Caco-2 (cell line): ENCODE data around the gene PLS1. TPM values are rescaled to one million over a fixed set of nuclear protein-coding genes. Genes with fewer than 3 reads are reported as not detected.

Experiments used
- BruUV-seq: library from RNA; stranded (reverse); fragments of 400-500 nt; replicated peaks from 2 replicates; lab custom pipeline; 2021; lab: Mats Ljungman, UMichigan
- CTCF ChIA-PET: fragments of 300-600 bp; sonication (Branson Sonifier 250); formaldehyde crosslinking; loops from one replicate; lab custom pipeline; 2022; ENCODE audit warnings: antibody characterized with exemption; lab: Charles Lee
- POLR2A ChIA-PET: fragments of 300-600 bp; sonication (Branson Sonifier 250); formaldehyde crosslinking; loops from one replicate; lab custom pipeline; 2022; ENCODE audit warnings: antibody characterized with exemption; lab: Charles Lee
- DNase-seq, 2 experiments: peaks; one replicate each; pipeline versions ENCODE4 v3.0.0 to v3.0.0-alpha.2; 2020 to 2022
- H3K27me3 ChIP-seq: replicated peaks from 2 replicates; pipeline ENCODE4 v1.6.0; 2011; ENCODE audit warnings: low read length; ENCODE audit not compliant: control insufficient read depth, insufficient read depth
- H3K36me3 ChIP-seq: 2 replicates; pipeline ENCODE4 v1.5.1; 2011; ENCODE audit warnings: low read length; ENCODE audit not compliant: control insufficient read depth, insufficient read depth
- H3K4me1 ChIP-seq: fragments of 250-450 bp; sonication (Bioruptor Pico); 2 replicates; pipeline ENCODE4 v1.5.1; 2020; ENCODE audit warnings: mild to moderate bottlenecking
- H3K4me3 ChIP-seq: 2 replicates; pipeline ENCODE4 v1.5.1; 2011; ENCODE audit warnings: low read depth, mild to moderate bottlenecking, control low read depth, low read length
- H3K9me3 ChIP-seq: fragments of 250-450 bp; sonication (Bioruptor Pico); 2 replicates; pipeline ENCODE4 v1.5.1; 2020; ENCODE audit warnings: mild to moderate bottlenecking, moderate library complexity
- H3K27ac Mint-ChIP-seq: one replicate; pipeline ENCODE4 v1.8.0; 2022; ENCODE audit warnings: mixed read lengths; ENCODE audit not compliant: unreplicated experiment
- H3K27me3 Mint-ChIP-seq: one replicate; pipeline ENCODE4 v1.8.0; 2022; ENCODE audit warnings: mixed read lengths; ENCODE audit not compliant: insufficient read depth, unreplicated experiment
- H3K36me3 Mint-ChIP-seq: one replicate; pipeline ENCODE4 v1.8.0; 2022; ENCODE audit warnings: mild to moderate bottlenecking, mixed read lengths; ENCODE audit not compliant: insufficient read depth, unreplicated experiment
- H3K4me1 Mint-ChIP-seq: one replicate; pipeline ENCODE4 v1.8.0; 2022; ENCODE audit warnings: low read depth, mixed read lengths; ENCODE audit not compliant: unreplicated experiment
- H3K4me3 Mint-ChIP-seq: one replicate; pipeline ENCODE4 v1.8.0; 2022; ENCODE audit warnings: mild to moderate bottlenecking, moderate library complexity, mixed read lengths; ENCODE audit not compliant: unreplicated experiment
- H3K9me3 Mint-ChIP-seq: one replicate; pipeline ENCODE4 v1.8.0; 2022; ENCODE audit warnings: mixed read lengths; ENCODE audit not compliant: unreplicated experiment
- CTCF ChIP-seq, 2 experiments: fragments of 200-600 bp in 1 of 2; IDR thresholded peaks; 1 replicate in 1 of 2; 2 replicates in 1 of 2; pipeline versions ENCODE4 v1.5.1 to v1.8.0; 2011 to 2022; ENCODE audit warnings: antibody characterized with exemption in 1 of 2, control low read depth in 1 of 2, inconsistent platforms in 1 of 2, low read depth in 1 of 2, low read length in 1 of 2, mild to moderate bottlenecking in 1 of 2, moderate library complexity in 1 of 2; ENCODE audit not compliant: insufficient read depth in 1 of 2, severe bottlenecking in 1 of 2, unreplicated experiment in 1 of 2
- intact Hi-C: fragments of 100-400 bp; cut with micrococcal nuclease; formaldehyde crosslinking; loops from one replicate; pipeline ENCODE4 v1.10.0; 2022; ENCODE audit not compliant: unreplicated experiment
- total RNA-seq: library from RNA; stranded (reverse); gene quantifications from 2 replicates; pipeline ENCODE4 v1.2.3, GENCODE V29; 2022

Gene PLS1
- total RNA-seq, 1 experiment from 2014 or later: 19.2 TPM

DNA sequence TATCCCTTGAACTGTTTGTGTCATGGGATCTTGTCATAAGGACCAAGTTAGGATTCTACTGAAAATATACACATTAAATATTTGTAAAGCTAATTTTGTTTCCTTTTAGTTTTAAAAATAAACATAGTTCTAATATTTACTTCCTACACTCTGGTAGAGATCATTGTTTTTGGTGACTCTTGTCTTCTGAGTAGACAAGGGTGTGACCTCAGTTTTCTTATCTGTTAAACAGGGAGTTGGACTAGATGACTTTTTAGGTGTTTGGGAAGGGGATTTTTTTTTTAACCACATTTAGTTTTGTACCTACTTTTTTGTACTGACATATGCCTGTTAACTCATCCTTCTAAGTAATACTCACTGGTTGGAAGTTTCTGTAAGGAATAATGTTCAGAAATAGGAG, 30.8 kb downstream of the PLS1 start:
- intact Hi-C loops: no loop called here
- no TSS peak for BruUV-seq
- POLR2A ChIA-PET: no interaction called here

GRCh38 chr3:142628801-142629200, 32.6 kb downstream of the PLS1 start:
- Histone ChIP-seq H3K4me1 (no peaks in the 10 kb centered on the region), H3K4me3 (no peak overlapping the region), H3K9me3 (no peaks in the 10 kb centered on the region), H3K36me3 (no peaks in the 10 kb centered on the region), H3K27me3 (no peaks in the 10 kb centered on the region)
- intact Hi-C loops: no loop called here
- POLR2A ChIA-PET: no interaction called here
- Mint-ChIP-seq H3K9me3 (no peaks in the 10 kb centered on the region), H3K27me3 (no peaks in the 10 kb centered on the region), H3K4me3 (no peak overlapping the region), H3K27ac (no peak overlapping the region), H3K4me1 (peaks cover 3% of the 10 kb centered on the region), H3K36me3 (no peaks in the 10 kb centered on the region)
- CTCF ChIA-PET: no interaction called here
- no peak for TF ChIP-seq CTCF (IDR thresholded peaks at IDR 0.05; ENCODE audit: insufficient read depth in 1 of 2, low read depth in 1 of 2, low read length in 1 of 2, severe bottlenecking in 1 of 2, unreplicated experiment in 1 of 2)
- BruUV-seq: no TSS peak
- no peak for DNase-seq

More for the DNA sequence above, 30.8 kb downstream of the PLS1 start:
- no peaks in the 10 kb centered on the region for H3K36me3 Mint-ChIP-seq
- no peaks in the 10 kb centered on the region for H3K27me3 Mint-ChIP-seq
- no peaks in the 10 kb centered on the region for H3K27me3 ChIP-seq
- no peaks in the 10 kb centered on the region for H3K36me3 ChIP-seq
- peaks cover 4% of the 10 kb centered on the region; the same call in 1 of the 2 replicates for H3K4me1 ChIP-seq
- no peaks in the 10 kb centered on the region for H3K9me3 Mint-ChIP-seq
- no peak overlapping the region for H3K27ac Mint-ChIP-seq
- no peaks in the 10 kb centered on the region for H3K4me1 Mint-ChIP-seq
- no peak overlapping the region for H3K4me3 Mint-ChIP-seq
- H3K4me3 ChIP-seq: no peak overlapping the region
- no peaks in the 10 kb centered on the region for H3K9me3 ChIP-seq
- no peak for TF ChIP-seq CTCF (IDR thresholded peaks at IDR 0.05; ENCODE audit: insufficient read depth in 1 of 2, low read depth in 1 of 2, low read length in 1 of 2, severe bottlenecking in 1 of 2, unreplicated experiment in 1 of 2)
- CTCF ChIA-PET: no interaction called here
- DNase-seq: no peak

GRCh38 chr3:142633073-142633472, 36.9 kb downstream of the PLS1 start:
- TF ChIP-seq CTCF (IDR thresholded peaks at IDR 0.05; ENCODE audit: insufficient read depth in 1 of 2, low read depth in 1 of 2, low read length in 1 of 2, severe bottlenecking in 1 of 2, unreplicated experiment in 1 of 2): no peak
- Histone ChIP-seq H3K4me3 (no peak overlapping the region), H3K27me3 (no peaks in the 10 kb centered on the region), H3K9me3 (no peaks in the 10 kb centered on the region), H3K36me3 (no peaks in the 10 kb centered on the region), H3K4me1 (no peaks in the 10 kb centered on the region)
- DNase-seq: no peak
- no peak overlapping the region for H3K4me3 Mint-ChIP-seq
- H3K27ac Mint-ChIP-seq: no peak overlapping the region
- H3K4me1 Mint-ChIP-seq: peaks cover 7% of the 10 kb centered on the region
- no peaks in the 10 kb centered on the region for H3K36me3 Mint-ChIP-seq
- BruUV-seq: no TSS peak
- CTCF ChIA-PET: no interaction called here
- H3K9me3 Mint-ChIP-seq: no peaks in the 10 kb centered on the region
- intact Hi-C loops: no loop called here
- POLR2A ChIA-PET: no interaction called here
- no peaks in the 10 kb centered on the region for H3K27me3 Mint-ChIP-seq
